GM12872 (cell line): ENCODE measurements around the gene SLC13A5.

Experiments used
- CTCF ChIP-seq: IDR thresholded peaks from 3 replicates; pipeline ENCODE4 v1.5.1; 2011; ENCODE audit warnings: low read depth, mild to moderate bottlenecking, low read length, moderate library complexity; ENCODE audit not compliant: insufficient read depth

SLC13A5 gene

DNA sequence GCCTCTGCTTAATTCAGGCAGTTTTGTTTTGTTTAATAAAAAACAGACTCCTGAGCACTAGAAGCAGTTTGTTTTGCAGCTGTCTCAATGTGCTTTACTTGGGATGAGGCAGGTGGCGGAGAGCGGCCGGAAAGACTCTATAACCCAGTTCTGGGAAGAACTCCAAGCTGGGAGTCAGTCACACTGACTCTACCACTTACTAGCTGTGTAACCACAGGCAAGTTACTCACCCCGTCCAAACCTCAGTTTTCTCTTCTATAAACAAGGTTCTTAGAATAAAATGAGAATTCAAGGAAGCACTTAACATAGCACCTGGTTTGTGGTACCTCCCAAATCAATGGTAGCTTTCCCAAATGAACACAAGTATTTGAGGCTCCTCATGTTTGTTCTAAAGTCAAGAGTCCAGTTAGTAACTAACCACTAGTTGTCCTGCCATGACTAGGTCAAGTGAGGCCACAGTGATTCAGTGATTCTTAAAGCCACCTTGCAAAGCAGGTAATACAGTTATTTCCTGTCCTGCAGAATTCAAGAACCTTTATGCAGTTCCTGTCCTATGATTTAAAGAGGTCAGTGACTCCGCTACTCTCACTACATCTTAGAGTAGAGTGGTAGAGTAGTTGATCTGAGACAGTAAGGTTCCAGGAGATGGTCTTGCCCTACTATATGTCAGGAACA is 69.6 kb downstream of the SLC13A5 start:
- TF ChIP-seq CTCF, result no peak

GRCh38 chr17:6642592-6642991 is 70.6 kb downstream of the SLC13A5 start:
- TF ChIP-seq CTCF, result no peak

DNA sequence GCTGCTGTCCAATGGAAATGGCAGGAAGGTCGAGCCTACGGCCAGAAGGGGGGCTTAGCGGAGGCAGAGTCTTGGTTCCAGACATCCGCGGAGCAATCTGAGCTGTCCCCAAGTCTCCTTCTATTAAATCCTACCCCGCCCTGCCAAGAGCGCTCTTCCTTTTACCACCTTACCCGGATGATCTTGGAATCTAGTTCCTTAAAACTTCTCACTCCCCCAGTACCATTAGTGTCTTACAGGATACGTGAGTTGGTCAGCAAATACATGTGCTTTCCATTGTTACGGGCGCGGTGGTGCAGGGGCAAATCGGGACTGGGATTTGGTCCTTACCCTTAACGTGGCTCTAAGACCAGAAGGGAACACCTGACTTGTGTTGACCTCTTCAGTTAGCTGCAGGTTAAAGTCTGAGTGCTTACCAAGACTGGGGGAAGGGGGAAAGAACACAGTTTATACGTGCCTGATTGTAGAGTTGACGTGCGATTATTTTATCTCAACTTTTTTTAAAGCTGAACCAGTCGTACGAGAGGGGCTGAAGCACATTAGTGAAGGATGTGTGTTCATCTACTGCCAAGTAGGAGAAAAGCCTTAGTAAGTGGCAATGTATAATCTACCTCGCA is 71.8 kb downstream of the SLC13A5 start:
- TF ChIP-seq CTCF, result no peak

DNA sequence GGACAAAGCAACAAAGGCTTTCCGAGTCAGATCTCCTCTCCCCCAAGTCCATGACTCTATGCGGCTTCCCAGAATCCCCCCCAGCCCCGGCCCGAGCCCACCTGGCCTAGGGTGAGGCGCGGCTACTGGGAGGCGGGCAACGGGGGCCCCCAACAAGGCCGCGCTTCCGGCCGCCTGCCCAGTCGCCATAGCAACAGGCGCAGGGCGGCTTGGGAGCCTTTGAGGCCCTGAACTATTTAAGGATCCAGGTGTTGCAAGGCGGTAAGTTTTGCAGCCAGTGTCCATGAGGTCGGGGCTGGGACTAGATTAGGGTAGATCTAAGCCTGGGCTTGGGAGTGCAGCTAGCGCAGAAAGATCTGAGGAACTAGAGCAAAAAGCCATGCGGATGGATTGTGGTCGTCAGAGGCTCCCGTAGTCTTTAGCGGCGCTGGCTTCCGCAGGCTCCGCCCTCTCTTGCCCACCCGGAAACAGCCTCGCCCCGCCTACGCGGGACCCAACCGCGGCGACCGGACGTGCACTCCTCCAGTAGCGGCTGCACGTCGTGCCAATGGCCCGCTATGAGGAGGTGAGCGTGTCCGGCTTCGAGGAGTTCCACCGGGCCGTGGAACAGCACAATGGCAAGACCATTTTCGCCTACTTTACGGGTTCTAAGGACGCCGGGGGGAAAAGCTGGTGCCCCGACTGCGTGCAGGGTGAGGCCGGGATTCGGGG is 72.5 kb downstream of the SLC13A5 start, which contains the start of the genes KIAA0753 and TXNDC17:
KIAA0753 (minus strand) TSS at position 176 of the 711 bp plus-strand sequence. CDS start 5,608 bp downstream, outside the sequence.
TXNDC17 (plus strand) TSS at position 525 of the 711 bp plus-strand sequence; CDS start at position 548, 23 bp downstream.
- TF ChIP-seq CTCF, result no peak

DNA sequence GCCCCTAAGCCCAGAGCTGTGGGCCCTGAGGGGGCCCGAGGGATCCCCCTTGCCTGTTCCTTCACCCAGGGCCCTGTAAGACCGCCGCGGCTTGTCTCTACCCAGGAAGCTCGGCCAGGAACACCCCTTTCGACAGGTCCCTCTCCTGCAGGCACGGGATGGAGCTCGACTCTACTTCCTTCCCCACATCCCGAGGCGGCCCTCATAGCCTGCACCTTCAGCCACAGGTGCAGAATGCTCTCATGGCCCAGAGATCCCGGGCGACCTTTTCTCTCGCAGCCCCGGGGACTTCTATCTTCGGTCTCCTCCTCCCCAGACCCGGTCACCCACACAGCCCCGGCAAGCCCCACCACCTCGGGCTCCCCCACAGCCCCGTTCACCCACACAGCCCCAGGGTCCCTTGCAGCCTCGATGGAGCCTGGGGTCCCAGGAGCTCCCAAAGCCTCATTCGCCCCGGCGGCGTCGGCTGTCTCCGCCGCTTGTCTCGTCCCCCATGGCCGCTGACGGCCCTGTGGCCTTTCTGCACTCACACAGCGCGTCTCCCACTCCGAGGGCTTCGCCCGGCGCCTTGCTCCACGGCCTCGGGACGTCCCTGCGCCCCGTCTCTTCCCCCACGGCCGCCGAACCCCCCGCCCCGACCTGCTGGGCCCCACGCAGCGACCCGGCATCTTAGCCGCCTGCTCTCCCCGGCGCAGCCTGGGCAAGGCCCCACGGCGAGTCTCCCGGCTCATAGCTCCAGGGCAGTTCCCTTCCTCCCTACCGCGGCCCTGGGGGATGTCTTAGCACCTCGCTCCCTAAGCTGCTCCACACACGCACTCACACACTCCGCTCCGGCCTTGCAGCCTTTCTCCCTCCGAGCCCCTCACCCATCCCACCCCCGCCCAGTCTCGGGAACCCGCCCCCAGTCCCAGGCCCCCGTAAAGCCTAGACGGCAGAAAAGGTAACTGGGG is 73.3 kb downstream of the SLC13A5 start:
- TF ChIP-seq CTCF, result no peak

GRCh38 chr17:6639014-6639585 is 74.1 kb downstream of the SLC13A5 start:
- no peak for TF ChIP-seq CTCF
